ENCODE data around the gene CCL24.
"Not testable (repeated sequence)": the region's sequence is repeated elsewhere in the genome, so short reads cannot be mapped to it uniquely, and the experiment has no call there.

DNA sequence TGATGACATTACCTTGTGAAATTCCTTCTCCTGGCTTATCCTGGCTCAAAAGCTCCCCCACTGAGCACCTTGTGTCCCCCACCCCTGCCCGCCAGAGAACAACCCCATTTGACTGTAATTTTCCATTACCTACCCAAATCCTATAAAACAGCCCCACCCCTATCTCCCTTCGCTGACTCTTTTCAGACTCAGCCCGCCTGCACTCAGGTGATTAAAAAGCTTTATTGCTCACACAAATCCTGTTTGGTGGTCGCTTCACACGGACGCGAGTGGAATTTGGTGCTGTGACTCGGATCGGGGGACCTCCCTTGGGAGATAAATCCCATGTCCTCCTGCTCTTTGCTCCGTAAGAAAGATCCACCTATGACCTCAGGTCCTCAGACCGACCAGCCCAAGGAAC lies 34.6 kb downstream of the CCL24 start:
- TF ChIP-seq, protein P1, sequence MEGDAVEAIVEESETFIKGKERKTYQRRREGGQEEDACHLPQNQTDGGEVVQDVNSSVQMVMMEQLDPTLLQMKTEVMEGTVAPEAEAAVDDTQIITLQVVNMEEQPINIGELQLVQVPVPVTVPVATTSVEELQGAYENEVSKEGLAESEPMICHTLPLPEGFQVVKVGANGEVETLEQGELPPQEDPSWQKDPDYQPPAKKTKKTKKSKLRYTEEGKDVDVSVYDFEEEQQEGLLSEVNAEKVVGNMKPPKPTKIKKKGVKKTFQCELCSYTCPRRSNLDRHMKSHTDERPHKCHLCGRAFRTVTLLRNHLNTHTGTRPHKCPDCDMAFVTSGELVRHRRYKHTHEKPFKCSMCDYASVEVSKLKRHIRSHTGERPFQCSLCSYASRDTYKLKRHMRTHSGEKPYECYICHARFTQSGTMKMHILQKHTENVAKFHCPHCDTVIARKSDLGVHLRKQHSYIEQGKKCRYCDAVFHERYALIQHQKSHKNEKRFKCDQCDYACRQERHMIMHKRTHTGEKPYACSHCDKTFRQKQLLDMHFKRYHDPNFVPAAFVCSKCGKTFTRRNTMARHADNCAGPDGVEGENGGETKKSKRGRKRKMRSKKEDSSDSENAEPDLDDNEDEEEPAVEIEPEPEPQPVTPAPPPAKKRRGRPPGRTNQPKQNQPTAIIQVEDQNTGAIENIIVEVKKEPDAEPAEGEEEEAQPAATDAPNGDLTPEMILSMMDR (IDR thresholded peaks at IDR 0.05) = not testable (repeated sequence)
- not testable (repeated sequence) for TF ChIP-seq POLR2A (IDR thresholded peaks at IDR 0.05)
